VCaP (cell line): ENCODE measurements around the gene WDPCP.

ENCODE experiments used
- H3K27ac ChIP-seq: fragments of 450-650 bp; 2 replicates; pipeline ENCODE4 v1.5.1; 2017
- CTCF ChIP-seq: fragments of 450-650 bp; conservative IDR thresholded peaks from 2 replicates; pipeline ENCODE4 v1.5.1; 2017; ENCODE audit warnings: mild to moderate bottlenecking, moderate library complexity

WDPCP gene

GRCh38 chr2:63257473-63257872 is 330.8 kb downstream of the WDPCP start:
- H3K27ac ChIP-seq, result no peak overlapping the region
- TF ChIP-seq CTCF, result no peak

- no peak for TF ChIP-seq CTCF
- no peak overlapping the region for H3K27ac ChIP-seq
Observed at GRCh38 chr2:63249161-63249560, 339.1 kb downstream of the WDPCP start.

GRCh38 chr2:63242747-63243146 is 345.5 kb downstream of the WDPCP start:
- no peak overlapping the region for H3K27ac ChIP-seq
- no peak for TF ChIP-seq CTCF

- H3K27ac ChIP-seq, result no peak overlapping the region; the same call in 1 of the 2 replicates
- no peak for TF ChIP-seq CTCF
Observed at GRCh38 chr2:63225964-63226686, 362.2 kb downstream of the WDPCP start.

GRCh38 chr2:63218800-63219526 is 369.3 kb downstream of the WDPCP start:
- TF ChIP-seq CTCF, result no peak
- 0 out of 2 replicates have a peak overlapping the region, but pooled peaks have one; percentile 1 for H3K27ac ChIP-seq

GRCh38 chr2:63195310-63195709 is 393.0 kb downstream of the WDPCP start:
- TF ChIP-seq CTCF, result no peak
- no peak overlapping the region for H3K27ac ChIP-seq

GRCh38 chr2:63194175-63194574 is 394.1 kb downstream of the WDPCP start:
- H3K27ac ChIP-seq, result no peak overlapping the region

More at GRCh38 chr2:63194175-63194574, 394.1 kb downstream of the WDPCP start:
- no peak for TF ChIP-seq CTCF
